HG03439 (cell line): ENCODE data around the gene AOAH.
"Not testable (repeated sequence)": the region's sequence is repeated elsewhere in the genome, so short reads cannot be mapped to it uniquely, and the experiment has no call there.

Experiments
- ATAC-seq: cut with Tn5 transposase; IDR thresholded peaks from one replicate; pipeline ENCODE4 v1.9.1; 2021; ENCODE audit warnings: mild to moderate bottlenecking, moderate library complexity; ENCODE audit not compliant: unreplicated experiment

Gene AOAH

DNA sequence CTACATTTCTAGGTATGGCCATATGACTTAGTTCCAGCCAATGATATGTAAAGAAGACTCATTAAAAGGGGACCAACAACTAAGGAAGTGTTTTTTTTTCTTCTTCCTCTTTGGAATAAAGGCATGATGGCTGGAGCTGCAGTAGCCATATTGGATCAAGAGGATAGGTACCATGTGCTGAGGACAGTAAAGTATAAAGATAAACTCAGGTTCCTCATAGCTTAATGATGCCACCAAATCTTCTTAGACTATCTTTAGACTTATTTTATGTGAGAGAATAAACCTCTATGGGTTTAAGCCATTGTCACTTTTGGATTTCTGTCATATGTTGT, 249.3 kb downstream of the AOAH start:
- ATAC-seq = no peak

DNA sequence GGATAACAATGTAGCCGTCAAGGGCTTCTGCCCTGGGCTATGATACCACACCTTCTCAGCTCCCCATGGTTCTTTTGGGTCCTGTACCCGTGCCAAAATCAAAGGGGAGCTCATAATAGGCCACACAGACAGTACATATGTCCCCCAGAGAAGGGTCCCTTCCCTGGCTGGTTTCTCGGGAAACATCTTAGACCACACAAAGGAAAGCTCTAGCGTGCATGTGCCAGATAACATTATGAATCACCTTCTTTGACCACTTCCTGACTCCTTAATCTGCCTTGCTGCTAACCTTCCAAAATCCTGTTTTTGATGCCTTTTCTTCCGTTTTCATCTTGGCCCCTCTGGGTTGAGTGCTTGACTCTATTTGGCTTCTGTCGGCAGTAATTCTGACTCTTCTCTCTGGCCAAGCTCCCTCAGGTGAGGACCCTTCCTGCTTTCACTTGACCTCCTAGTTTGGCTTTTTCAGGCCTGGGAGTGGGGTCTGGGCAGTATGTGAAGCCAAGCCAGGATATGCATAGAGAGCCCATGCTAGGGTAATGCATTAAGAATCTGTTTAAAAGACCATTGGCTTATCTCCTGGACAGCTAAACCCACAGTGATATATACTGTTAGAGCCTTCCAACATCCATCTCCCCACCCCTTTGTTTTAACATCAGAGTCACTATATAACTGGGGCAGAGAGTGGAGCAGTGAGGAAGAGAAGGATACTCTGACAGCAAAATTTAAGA, 249.8 kb downstream of the AOAH start:
- ATAC-seq = no peak

DNA sequence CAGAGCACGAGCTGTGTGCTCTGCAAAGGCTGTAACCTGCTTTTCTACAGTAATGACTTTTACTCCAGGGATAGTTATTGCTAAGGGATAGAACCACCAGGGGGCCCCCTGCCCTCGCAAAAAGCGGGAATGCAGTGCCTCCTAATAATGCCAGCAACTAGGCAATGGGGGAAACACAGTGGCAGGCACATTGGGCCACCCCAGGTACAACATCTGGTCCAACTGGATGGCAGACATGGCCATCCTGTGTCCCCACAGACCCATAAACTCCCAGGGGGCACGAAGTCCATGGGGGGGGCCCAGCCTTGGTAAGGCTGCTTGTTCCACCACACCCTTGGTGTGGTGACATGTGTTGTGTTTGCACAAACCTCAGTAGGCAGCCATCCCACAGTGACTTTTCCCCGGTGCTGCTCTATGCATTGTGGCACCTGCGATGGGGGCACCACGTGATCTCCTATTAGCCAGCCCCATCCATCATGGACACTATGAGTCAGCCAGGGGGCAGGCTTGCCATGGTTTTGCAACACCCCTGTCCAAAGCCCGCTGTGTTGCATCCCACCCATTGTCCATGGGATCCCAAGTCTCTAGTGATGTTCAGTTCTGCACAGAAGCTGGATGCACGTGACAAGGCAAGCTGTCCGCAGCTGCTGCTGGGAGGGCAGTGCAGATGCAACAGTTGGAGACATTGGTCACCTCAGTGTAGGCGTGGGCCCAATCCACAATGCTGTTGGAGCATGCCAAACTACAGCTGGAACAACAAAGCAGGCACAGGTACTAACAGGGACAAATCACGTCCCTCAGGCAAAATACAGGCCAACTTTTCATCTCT, 250.6 kb downstream of the AOAH start:
- no peak for ATAC-seq

DNA sequence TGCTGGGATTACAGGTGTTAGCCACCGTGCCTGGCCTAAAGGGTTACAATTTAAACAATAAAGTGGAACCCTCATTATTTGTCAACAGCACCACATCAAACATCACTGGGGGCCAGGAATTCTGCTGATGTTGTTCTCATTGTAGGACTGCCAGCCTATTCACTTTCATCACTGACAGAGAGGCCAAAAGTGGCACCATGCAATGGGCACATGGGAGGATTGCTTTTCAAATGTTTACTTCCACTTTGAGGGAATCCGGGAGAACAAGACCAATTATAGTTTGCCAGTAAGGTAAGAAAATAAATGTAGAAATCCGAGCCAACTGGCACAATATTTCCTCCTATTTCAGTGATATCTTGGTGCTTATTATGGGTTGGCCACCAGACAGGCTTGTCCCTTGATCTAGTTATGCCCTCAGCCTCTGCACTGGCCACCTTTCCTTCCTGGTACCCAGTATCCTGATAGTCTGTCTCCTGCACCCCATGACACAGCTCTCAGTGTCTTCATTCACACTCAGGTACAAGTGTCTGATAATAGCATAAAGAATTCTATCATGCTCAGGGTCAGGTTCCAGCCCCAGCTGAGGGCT, 252.1 kb downstream of the AOAH start:
- no peak for ATAC-seq

DNA sequence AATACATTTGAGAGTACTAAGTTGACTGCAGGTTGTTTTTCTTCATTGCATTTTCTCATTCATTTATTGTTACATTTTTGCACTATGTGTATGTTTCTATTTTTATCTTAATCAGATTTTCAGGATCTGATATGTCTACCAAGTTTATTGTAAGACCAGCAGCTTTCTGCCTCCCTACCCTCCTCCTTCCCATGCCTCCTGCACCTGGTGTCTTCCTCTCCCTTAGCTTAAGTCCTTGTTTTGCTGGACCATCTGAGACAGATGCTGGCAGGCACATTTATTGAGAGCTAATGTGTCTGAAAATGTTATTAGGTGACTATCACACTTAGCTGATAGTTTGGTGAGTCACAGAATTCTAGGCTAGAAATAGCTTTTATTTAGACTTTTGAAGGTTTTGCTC, 255.1 kb downstream of the AOAH start:
- ATAC-seq = no peak

DNA sequence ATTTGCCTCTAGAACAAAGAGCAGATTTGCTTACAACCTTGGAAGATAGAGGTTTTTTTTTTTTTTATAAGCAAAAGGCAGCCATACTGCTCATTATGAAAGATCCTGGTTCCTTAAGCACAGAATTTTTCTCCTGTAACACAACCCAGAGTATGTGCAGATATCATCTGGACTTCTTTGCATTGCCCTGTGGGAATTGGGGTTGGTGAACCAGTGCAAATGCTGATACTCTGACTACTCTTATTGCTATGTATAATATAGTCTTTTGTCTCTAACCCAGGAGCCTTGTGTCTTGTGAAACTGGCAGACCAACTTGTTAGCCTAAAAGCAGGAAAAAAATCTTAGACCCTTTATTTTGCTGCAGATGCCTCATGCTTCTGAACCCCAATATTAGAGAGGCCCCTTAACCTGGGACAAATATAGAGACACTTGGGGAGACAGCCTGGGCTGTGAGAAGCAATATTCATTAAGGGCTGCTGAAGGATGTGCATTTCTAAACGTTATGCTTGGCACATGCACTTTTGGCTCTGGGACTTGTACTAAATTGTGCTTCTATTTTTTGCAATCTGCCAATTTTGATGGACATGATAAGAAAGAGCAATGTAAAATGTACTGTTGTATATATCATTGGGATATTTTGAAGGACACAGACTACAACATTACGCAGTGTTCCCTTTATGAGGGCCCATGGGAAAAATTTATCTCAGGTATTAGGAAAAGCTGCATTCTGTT, 255.8 kb downstream of the AOAH start:
- no peak for ATAC-seq

DNA sequence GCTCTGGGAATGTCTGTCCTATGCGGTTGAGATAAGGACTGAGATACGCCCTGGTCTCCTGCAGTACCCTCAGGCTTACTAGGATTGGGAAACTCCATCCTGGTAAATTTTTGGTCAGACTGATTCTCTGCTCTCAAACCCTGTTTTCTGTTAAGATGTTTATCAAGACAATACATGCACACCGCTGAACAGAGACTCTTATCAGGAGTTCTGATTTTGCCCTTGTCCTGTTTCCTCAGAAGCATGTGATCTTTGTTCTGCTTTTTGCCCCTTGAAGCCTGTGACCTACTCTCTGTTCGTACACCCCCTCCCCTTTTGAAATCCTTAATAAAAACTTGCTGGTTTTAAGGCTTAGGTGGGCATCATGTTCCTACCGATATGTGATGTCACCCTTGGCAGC, 258.3 kb downstream of the AOAH start:
- not testable (repeated sequence) for ATAC-seq

DNA sequence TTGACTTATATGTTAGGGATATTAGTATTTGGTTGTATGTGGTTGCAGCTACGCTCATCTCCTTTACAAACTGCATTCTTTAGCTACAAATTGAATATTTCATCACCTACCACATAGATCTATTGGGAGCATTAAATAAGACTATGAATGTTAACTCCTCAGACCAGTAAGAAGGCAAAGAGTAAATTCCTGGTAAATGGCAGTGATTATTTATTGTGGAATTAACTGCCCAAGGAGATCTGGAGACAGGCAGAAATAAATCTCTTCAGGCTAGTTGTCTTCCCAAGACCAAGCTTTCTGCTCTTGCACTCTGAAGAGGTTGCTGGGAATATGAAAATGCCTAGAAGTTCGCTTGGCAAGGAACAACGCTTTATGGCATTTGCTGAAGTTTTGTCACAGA, 260.0 kb downstream of the AOAH start:
- no peak for ATAC-seq
